ENCODE results near the gene CERS5. TPM values are rescaled to one million over a fixed set of nuclear protein-coding genes. Genes with fewer than 3 reads are reported as not detected.
A peak's percentile ranks its signal among the peaks of the same experiment; 100 is the strongest.

The CERS5 gene
- total RNA-seq, 1 experiment from 2014 or later: 62.6 TPM

- no peak overlapping the region for H3K27ac Mint-ChIP-seq (ENCODE audit: unreplicated experiment)
- Histone ChIP-seq H3K4me1 (peaks cover 6% of the 10 kb centered on the region; the same call in 1 of the 2 replicates), H3K9me3 (no peaks in the 10 kb centered on the region), H3K36me3 (ENCODE audit: control insufficient read depth, insufficient read depth, low read length) (peaks cover 4% of the 10 kb centered on the region; the same call in 1 of the 2 replicates), H3K27me3 (replicated peaks; ENCODE audit: control insufficient read depth, insufficient read depth, low read length) (no peaks in the 10 kb centered on the region), H3K4me3 (ENCODE audit: low read depth, low read length) (no peak overlapping the region)
- BruUV-seq (replicated peaks): no TSS peak
- H3K27me3 Mint-ChIP-seq (ENCODE audit: insufficient read depth, unreplicated experiment): no peaks in the 10 kb centered on the region
- no peak for DNase-seq
- ChIA-PET POLR2A (interaction anchor here (0.6 kb wide), 1 partner anchor 59 kb away, joined by 9 read pairs; no protein-coding TSS in a partner anchor), CTCF (interaction anchor here (0.7 to 1.5 kb wide), 10 partner anchors 9 to 139 kb away, joined by 3 to 13 read pairs (median 4); partner anchors contain the start of genes CERS5 and COX14)
- H3K4me1 Mint-ChIP-seq (ENCODE audit: low read depth, unreplicated experiment): no peaks in the 10 kb centered on the region
- no peak overlapping the region for H3K4me3 Mint-ChIP-seq (ENCODE audit: unreplicated experiment)
- no peak for TF ChIP-seq CTCF (IDR thresholded peaks at IDR 0.05; ENCODE audit: insufficient read depth in 1 of 2, low read depth in 1 of 2, low read length in 1 of 2, severe bottlenecking in 1 of 2, unreplicated experiment in 1 of 2)
- H3K9me3 Mint-ChIP-seq (ENCODE audit: unreplicated experiment): no peaks in the 10 kb centered on the region
- intact Hi-C loops (cut with micrococcal nuclease; ENCODE audit: unreplicated experiment): loop anchor here (1.0 to 2.0 kb wide), 5 partner anchors 43 to 209 kb away; no protein-coding TSS in a partner anchor
- H3K36me3 Mint-ChIP-seq (ENCODE audit: insufficient read depth, unreplicated experiment): peaks cover 48% of the 10 kb centered on the region
Measured at GRCh38 chr12:50175716-50176026, 8.5 kb upstream of the CERS5 start.

- intact Hi-C loops (cut with micrococcal nuclease; ENCODE audit: unreplicated experiment): loop anchor here (1.0 to 2.0 kb wide), 5 partner anchors 43 to 208 kb away; no protein-coding TSS in a partner anchor
- peaks cover 4% of the 10 kb centered on the region for H3K9me3 ChIP-seq
- no TSS peak for BruUV-seq (replicated peaks)
- Mint-ChIP-seq H3K4me1 (ENCODE audit: low read depth, unreplicated experiment) (no peaks in the 10 kb centered on the region), H3K27ac (ENCODE audit: unreplicated experiment) (no peak overlapping the region), H3K9me3 (ENCODE audit: unreplicated experiment) (no peaks in the 10 kb centered on the region), H3K4me3 (ENCODE audit: unreplicated experiment) (no peak overlapping the region), H3K36me3 (ENCODE audit: insufficient read depth, unreplicated experiment) (peaks cover 46% of the 10 kb centered on the region), H3K27me3 (ENCODE audit: insufficient read depth, unreplicated experiment) (no peaks in the 10 kb centered on the region)
- H3K4me3 ChIP-seq (ENCODE audit: low read depth, low read length): no peak overlapping the region
- DNase-seq: peak in 1 of 2 experiments; percentile 80
- H3K36me3 ChIP-seq (ENCODE audit: control insufficient read depth, insufficient read depth, low read length): peaks cover 4% of the 10 kb centered on the region; the same call in 1 of the 2 replicates
- ChIA-PET CTCF (interaction anchor here (0.6 to 1.5 kb wide), 11 partner anchors 8 to 139 kb away, joined by 3 to 13 read pairs (median 4); partner anchors contain the start of genes CERS5 and COX14), POLR2A (interaction anchor here (0.6 kb wide), 1 partner anchor 60 kb away, joined by 9 read pairs; no protein-coding TSS in a partner anchor)
- peaks cover 6% of the 10 kb centered on the region; the same call in 1 of the 2 replicates for H3K4me1 ChIP-seq
- peak; percentile 45 to 72 for TF ChIP-seq CTCF (IDR thresholded peaks at IDR 0.05; ENCODE audit: insufficient read depth in 1 of 2, low read depth in 1 of 2, low read length in 1 of 2, severe bottlenecking in 1 of 2, unreplicated experiment in 1 of 2)
- no peaks in the 10 kb centered on the region for H3K27me3 ChIP-seq (replicated peaks; ENCODE audit: control insufficient read depth, insufficient read depth, low read length)
Measured at GRCh38 chr12:50174971-50175715, 8.0 kb upstream of the CERS5 start.

GRCh38 chr12:50166799-50167048 lies 445 bp downstream of the CERS5 start:
- Mint-ChIP-seq H3K27ac (ENCODE audit: unreplicated experiment) (peak overlapping the region; percentile 77), H3K4me3 (ENCODE audit: unreplicated experiment) (peak overlapping the region; percentile 80), H3K4me1 (ENCODE audit: low read depth, unreplicated experiment) (peaks cover 8% of the 10 kb centered on the region), H3K9me3 (ENCODE audit: unreplicated experiment) (no peaks in the 10 kb centered on the region), H3K27me3 (ENCODE audit: insufficient read depth, unreplicated experiment) (no peaks in the 10 kb centered on the region), H3K36me3 (ENCODE audit: insufficient read depth, unreplicated experiment) (peaks cover 15% of the 10 kb centered on the region)
- ChIA-PET CTCF (interaction anchor here (0.6 to 3.0 kb wide), 14 partner anchors 9 to 1511 kb away, joined by 3 to 37 read pairs (median 8); partner anchors contain the start of genes COX14 and SMARCD1), POLR2A (interaction anchor here (1.2 to 2.0 kb wide), 7 partner anchors 24 to 426 kb away, joined by 3 to 24 read pairs (median 8); partner anchors contain the start of genes COX14, LIMA1, SMARCD1 and TMBIM6)
- peaks cover 11% of the 10 kb centered on the region; the same call in 1 of the 2 replicates for H3K4me1 ChIP-seq
- H3K4me3 ChIP-seq (ENCODE audit: low read depth, low read length): peak overlapping the region; percentile 63
- peak in 1 of 2 experiments; percentile 51 for DNase-seq
- no peaks in the 10 kb centered on the region for H3K36me3 ChIP-seq (ENCODE audit: control insufficient read depth, insufficient read depth, low read length)
- H3K27me3 ChIP-seq (replicated peaks; ENCODE audit: control insufficient read depth, insufficient read depth, low read length): no peaks in the 10 kb centered on the region
- peaks cover 12% of the 10 kb centered on the region for H3K9me3 ChIP-seq
- no peak for TF ChIP-seq CTCF (IDR thresholded peaks at IDR 0.05; ENCODE audit: insufficient read depth in 1 of 2, low read depth in 1 of 2, low read length in 1 of 2, severe bottlenecking in 1 of 2, unreplicated experiment in 1 of 2)
- no TSS peak for BruUV-seq (replicated peaks)
- intact Hi-C loops (cut with micrococcal nuclease; ENCODE audit: unreplicated experiment): loop anchor here (1.0 to 2.0 kb wide), 5 partner anchors 23 to 92 kb away; partner anchors contain the start of genes COX14 and SMARCD1

All from Caco-2 (cell line).